GM21529 (cell line): ENCODE data around the gene INO80E.
"Not testable (repeated sequence)": the region's sequence is repeated elsewhere in the genome, so short reads cannot be mapped to it uniquely, and the experiment has no call there.

Experiments used
- ATAC-seq: cut with Tn5 transposase; IDR thresholded peaks from one replicate; pipeline ENCODE4 v1.9.1; 2021; ENCODE audit not compliant: unreplicated experiment

Gene INO80E

DNA sequence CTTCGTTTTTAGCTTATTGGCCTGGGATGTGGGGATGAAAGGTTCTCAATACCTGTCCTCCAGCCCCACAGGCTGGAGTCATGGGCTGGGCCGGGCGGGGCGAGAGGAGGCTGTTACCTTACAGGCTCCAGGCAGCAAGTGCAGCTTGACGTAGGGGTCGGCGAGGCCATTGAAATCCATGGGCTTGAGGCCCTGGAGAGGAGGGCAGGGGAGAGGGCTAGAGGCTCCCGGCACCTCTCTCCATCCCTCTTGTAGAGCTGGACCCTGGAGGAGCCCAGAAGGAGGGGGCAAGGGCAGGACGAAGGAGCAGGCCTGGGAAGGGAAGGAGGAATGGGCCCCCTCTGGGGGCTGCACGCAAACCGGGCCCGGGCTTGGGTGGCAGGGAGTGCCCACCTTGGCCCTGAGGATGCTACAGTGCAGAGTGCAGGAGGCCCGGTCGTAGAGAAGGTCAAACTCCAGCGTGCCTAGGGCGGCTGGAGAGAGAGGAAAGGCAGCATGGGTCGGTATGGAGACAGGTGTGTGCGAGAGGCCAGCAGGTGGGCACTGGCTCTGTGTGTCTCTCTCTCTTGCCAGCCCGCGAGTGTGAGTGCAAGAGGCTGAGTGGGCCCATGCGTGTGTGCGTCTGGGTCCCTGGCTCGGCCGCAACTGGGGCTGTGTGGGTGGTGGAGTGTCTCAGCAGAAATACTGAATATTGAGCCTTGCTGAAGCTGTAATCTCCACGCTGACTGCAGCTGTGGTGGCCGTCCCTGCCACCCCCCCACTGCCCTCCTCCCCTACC is 13.2 kb downstream of the INO80E start:
- no peak for ATAC-seq

DNA sequence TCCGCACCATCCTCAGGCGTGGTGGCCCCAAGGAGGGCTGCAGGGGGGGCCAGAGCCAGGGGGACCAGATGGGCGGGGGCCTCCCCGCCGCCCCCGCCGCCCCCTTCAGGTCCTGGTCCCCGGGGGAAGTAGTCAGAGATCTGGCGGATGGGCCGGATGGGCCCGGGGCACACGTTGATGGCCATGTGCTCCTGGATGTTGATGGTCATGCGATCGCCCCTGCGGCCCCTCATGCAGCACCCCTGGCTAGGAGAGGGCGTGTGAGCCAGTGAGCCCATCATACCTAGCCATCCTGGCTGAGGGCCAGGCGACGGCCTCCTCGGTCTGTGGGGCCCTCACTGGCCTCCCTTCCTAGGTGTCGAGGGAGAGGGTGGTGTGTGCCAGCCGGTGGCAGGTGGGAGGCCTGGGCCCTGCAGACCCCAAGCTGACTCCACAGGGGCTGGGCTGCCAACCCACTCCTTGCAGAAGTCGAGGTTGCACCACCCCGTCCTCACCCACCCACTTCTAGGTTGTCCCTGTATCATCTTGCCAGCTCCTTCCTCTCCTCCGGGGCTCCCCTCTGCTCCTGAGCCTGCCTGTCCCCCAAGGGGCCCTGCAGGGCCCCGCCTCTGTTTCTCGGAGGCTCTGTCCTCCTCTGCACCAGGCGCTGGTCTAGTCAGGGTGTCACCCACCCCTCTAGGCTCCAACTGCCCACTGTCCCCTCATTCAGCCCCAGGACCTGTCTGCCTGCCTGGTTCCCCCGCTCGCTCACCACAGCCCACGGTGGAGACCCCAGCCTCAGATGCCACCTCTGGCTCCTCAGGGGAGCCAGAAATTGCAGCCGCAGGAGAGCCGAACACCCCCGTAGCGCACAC is 14.2 kb downstream of the INO80E start:
- ATAC-seq = no peak

DNA sequence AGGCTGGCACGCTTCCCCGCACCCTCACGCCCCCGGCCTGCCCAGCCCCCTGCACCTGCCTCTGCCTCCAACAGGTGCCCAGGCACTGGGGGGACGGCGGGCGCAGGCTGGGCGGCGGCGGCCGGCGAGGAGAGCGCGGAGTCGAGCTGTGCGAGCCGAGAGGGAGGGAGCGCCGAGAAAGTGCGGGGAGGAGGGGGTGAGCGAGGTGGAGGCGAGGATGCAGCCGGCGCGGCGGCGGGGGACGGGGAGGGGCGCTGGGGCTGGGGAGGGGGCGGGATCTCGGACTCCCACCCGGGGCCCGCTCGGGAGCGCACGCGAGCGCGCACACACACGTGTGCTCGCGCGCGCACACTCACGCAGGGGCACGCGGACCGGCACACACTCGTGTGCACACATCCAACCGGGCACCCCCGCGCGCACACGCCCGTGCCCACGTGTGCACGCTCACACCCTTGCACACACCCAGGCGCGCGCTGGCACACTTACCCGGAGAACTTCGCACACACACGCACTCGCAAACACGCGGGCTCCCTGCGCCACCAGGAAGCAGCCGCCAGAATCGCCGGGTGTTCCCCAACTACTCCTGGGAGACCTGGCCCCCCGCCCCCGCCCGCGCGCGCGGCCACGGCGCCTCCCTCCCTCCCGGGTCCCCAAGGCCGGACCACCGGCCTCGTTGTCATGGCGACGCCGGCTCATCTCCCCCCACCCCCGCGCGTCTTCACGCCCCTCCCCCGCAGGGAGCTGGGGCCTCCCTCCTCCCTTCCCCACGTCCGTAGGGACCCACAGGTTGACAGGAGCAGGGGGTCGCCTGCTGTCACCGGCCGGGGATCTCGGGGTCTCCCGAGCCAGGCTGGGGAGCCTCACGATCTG is 15.0 kb downstream of the INO80E start, which contains the start of gene DOC2A:
Gene DOC2A, minus strand, starts transcription at position 184 of the 870 bp plus-strand sequence. CDS start 805 bp downstream, outside the sequence.
- no peak for ATAC-seq

DNA sequence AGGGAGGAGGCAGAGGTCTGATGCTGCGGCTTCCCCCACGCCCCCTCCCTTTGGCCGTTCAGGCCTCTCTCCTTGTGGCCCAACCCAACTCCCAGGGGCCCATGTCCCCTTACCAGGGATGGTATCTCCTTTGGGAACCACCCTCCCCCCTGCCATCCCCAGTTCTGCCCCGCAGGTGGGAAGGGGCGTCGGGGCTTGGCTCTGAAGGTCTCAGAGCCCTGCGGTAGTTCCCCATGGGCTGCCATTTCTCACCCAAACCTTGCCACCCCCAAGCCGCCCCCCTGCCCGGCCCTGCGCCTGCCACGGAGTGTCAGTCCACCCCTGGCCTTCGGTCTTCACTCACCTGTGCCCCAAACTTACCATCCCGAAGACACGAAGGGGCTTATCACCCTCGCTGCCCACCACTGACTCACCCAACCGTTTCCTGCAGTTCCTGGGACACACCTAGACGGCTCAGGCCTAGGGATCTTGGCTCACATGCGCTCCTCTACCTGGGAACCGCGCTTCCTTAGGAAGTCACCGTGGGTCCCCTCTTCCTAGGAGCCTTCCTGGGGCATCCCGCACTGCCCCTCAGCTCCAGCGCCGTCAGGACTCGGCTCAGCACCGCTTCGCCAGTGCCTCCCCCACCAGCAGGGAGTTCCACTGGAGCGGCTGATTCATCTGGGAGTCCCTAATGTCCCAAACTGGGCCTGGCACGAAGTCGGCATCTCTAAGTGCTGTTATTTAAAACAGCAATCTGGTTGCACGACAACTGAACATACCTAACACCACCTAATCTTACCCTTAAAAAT is 15.9 kb downstream of the INO80E start:
- no peak for ATAC-seq

DNA sequence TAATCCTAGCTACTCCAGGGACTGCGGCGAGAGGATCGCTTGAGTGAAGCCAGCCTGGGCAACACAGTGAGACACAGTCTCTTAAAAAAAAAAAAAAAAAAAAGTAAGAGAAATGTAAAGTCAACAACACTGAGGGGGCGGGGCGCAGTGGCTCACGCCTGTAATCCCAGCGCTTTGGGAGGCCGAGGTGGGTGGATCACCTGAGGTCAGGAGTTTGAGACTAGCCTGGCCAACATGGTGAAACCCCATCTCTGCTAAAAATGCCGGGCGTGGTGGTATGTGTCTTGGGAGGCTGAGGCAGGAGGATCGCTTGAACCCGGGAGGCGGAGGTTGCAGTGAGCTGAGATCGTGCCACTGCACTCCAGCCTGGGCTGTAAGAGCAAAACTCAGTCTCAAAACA is 16.6 kb downstream of the INO80E start:
- not testable (repeated sequence) for ATAC-seq

DNA sequence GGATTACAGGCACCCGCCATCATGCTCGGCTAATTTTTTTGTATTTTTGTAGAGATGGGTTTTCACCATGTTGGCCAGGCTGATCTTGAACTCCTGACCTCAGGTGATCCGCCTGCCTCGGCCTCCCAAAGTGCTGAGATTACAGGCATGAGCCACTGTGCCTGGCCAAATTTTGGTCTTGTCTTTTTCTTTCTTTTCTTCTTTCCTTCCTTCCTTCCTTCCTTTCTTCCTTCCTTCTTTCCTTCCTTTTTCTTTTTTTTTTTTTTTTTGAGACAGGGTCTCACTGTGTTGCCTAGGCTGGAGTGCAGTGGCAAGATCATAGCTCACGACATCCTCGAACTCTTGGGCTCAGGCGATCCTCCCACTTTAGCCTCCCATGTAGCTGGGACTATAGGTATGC is 19.4 kb downstream of the INO80E start:
- ATAC-seq = not testable (repeated sequence)

DNA sequence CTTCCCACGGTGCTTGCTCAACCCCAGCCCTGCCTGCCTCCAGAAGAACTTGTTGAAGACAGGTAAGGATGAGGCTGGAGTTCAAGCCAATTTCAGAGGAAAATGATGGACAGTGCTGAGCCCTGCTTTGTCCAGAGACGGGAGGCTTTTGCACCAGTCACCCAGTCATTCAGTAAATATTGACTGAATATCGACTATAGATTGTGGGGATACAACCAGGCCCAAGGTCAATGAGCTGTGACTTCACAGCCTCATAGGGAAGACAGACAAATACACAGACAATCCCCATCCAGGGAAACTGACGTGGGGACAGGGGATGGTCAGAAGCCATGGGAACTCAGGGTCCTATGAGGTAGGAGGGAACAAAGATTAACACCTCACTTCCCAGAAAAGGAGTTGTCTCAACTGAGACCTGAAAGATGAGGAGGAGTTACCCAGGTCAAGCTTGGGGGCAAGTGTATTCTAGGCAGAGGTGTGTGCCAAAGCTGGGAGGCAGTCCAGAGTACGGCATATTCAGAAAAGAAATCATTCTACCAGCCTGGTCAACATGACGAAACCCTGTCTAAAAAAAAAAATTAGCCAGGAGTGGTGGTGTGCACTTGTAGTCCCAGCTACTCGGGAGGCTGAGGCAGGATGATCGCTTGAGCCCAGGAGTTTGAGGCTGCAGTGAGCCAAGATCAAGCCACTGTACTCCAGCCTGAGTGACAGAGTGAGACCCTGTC is 20.7 kb downstream of the INO80E start:
- ATAC-seq = no peak

DNA sequence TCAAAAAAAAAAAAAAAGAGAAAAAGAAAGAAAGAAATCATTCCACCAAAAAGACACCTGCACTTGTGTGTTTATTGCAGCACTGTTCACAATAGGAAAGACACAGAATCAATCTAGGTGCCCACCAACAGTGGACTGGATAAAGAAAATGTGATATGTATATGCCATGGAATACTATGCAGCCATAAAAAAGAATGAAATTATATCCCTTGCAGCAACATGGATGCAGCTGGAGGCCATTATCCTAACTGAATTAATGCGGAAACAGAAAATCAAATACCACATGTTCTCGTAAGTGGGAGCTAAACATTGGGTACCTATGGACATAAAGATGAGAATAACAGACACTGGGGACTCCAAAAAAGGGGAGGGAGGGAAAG is 21.2 kb downstream of the INO80E start:
- ATAC-seq = no peak

DNA sequence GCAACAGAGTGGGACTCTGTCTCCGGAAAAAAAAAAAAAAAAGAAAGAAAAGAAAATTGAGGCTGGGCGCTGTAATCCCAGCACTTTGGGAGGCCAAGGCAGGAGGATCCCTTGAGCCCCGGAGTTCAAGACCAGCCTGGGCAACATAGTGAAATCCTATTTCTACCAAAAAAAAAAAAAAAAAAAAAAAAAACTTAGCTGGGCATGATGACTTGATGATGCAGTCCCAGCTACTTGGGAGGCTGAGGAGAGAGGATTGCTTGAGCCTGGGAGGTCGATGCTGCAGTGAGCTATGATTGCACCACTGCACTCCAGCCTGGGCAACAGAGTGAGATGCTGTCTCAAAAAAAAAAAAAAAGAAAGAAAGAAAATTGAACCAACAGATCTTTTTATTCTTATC is 21.9 kb downstream of the INO80E start:
- ATAC-seq = not testable (repeated sequence)

DNA sequence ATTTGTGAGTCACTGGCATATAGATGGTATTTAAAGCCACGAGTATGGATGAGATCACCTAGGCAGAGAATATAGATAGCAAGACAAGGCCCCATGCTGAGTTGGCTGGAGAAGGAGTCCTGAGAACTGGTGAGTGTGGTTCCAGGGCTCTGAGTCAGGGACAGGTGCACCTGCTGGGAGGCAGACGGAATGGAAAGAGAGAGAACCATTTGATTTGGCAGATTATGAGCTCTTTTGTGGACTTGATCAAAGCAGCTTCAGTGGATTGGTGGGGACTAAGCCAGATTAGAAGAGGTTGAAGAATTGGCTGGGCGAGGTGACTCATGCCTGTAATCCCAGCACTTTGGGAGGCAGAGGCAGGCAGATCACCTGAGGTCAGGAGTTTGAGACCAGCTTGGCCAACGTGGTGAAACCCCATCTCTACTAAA is 22.7 kb downstream of the INO80E start:
- no peak for ATAC-seq

DNA sequence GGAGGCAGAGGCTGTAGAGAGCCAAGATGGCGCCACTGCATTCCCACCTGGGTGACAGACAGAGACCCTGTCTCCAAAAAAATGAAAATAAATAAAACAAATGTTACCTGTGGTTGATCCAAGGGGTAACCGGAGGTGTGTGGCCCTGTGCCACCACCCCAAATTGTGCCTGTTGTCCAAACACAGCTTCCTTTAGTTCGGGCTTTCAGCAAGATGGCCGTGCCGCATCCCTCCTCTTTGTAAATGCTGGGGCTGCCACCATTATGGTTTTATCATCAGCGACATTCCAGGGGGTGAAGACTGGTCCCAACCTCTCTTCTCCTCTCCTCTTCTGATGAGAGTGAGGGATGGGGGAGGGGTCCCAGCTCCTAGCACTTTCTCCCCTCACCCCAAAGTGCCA is 26.8 kb downstream of the INO80E start, which contains the start of gene C16orf92:
Gene C16orf92, plus strand, starts transcription at position 312 of the 400 bp plus-strand sequence. CDS start 143 bp downstream, outside the sequence.
- ATAC-seq = no peak

DNA sequence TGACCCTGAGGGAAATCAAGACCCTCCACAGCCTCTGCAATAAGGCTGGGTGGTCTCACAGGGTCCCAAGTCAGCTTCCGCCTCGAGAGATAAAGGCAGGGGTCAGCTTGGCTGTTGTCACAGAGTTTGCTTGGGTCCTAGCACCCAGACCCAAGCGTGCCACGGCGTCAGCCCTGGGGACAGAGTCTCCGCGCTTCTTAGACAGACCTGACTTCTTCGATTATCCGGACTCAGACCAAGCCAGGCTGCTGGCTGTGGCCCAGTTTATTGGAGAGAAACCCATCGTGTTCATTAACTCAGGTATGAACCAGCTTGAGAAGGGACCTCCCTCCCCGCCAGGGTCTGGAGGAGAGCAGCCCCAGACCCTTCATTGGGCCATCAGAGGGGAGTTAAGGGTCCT is 27.5 kb downstream of the INO80E start:
- no peak for ATAC-seq

DNA sequence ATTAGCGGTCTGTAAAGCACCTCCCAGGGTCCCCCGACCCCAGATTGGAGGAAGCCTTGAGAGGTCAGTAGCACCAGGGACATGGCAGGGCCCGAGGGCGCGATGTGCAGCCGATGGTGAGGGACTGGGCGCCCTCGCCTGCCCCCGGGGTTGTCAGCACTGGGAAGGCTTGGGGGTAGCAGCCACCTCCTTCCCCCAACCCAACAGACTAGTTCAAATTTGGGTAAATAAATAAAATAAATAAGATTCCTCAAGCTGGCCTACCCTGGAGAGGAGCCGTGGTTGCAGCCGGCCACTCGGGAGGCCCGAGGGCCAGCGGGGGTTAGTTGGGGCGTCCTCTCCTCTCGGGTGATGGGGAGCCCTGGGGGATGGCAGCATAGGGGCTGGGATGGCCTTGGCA is 28.4 kb downstream of the INO80E start:
- no peak for ATAC-seq

DNA sequence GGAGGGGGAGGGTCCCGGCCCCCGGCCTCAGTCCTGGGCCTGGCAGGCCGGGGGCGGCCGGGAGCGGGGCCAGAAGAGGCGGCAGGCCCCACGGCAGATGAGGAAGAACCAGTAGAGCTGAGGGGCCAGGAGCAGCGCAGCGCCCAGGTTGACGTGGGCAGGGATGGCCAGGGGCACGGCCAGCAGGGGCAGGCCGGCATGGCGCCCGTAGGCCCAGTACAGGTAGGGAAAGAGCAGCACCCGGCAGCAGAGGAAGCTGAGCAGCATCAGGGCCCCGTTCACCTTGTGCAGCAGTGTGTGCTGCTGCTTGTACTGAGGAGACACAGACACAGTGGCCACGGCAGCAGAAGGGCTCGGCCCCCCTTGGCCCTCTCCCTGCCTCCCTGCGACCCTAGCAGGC is 29.1 kb downstream of the INO80E start:
- no peak for ATAC-seq

DNA sequence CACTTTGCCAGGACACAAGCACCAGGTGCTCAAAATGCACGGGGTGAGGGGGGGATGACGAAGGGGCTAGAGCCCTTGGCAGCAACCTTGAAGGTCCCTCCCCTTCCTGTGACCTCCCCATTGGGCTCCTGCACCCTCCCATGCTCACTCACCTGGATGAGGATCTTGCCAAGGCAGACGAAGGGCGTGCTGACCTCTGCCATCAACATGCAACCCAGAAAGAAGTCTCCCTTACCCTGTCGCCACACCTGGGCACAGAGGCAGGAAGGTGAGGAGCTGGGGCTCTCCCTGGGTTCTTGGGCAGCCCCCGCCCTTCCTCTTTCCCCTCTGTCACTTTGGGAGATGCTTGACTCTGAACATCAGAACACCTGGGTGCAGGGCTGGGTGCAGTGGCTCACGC is 29.5 kb downstream of the INO80E start:
- no peak for ATAC-seq

DNA sequence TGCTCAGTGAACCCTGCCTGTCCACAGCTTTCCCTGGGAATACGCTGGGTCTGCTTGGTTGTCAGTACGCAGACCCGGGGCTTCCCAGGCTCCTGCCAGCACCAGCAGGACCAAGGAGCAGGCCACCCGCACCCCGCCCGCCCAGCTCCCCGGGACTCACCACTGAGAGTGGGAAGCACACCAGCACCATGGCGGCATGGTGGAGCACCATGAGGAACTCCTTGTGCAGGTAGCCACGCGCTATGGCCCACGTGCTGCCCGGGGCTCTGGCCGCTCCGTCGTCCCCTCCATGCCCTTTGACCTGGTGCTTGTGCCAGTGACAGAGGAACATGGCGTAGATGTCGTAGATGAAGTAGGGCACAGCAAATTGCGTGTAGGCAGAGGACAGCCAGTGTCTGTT is 30.4 kb downstream of the INO80E start:
- ATAC-seq = no peak

DNA sequence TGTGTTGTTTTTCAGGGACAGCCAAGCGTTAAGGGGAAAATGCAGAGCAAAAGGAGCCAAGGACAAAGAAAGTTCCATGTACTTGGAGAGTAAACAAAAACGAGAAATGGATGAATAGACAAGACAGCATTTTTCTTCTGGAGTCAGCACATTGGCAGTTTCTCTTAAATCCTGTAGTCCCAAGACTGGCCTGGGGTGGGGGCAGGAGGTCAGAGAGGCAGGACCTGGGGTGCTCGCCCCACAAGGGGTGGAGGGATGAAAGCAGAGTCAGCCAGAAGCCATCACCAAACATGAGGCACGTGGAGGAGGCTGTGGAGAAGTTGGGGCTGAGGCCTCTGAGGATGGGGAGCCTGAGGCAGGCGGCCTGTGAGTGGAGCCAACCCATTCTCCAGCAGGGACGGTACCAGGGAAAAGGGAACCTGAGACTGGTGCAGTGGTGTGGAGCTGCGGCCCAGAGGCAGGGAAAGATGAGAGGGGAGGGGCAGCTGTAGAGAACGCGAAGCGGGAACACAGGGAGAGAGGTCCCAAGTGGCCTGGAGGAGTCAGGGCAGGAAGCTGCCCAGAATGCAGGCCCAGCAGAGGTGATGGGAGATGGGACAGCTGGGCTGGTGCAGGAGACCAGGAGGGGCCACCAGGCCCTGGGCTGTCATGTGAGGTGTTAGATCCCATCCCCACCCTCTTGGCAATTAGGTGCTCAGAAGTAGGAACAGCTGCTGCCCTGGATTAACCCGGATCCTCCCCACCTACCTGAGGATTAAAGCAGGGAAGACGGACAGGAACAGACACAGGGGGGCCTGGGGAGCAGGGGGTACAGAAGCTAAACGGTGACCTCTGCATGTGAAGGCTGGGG is 31.8 kb downstream of the INO80E start:
- no peak for ATAC-seq

DNA sequence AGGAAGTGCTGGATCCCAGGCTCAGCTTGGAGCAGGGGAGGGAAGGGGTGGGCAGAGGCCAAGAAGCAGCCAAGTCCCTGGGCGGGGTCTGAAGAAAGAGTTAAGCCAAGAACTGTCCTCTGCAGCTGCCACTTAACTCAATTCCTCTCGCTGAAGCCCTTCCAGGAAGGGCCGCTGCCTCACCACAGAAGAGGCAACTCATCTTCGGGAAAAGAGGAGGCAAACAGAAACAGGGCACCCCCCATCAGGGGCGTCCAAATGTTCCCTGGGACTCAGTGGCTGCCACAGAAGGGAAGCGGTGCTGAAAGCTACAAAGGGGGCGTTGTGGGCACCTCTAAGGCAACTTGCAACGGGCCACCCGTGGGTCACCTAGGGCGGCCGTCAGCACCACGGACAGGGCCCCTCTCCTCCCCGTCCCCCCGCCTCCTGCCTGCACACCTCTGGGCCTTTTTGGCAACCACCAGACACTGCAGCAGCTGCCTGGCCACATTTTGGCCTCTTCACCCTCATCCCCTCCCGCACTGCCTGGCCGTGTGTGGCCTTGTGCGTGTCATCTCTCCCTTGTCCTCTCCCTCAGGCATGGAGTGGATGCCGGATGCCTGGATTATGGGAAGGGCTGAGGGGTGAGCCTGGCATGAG is 32.5 kb downstream of the INO80E start:
- no peak for ATAC-seq
